K562 (cell line): ENCODE data around the gene HOXA10.

Experiments
- EP300 ChIP-seq: IDR thresholded peaks from 2 replicates; pipeline ENCODE4 v1.6.1; 2012; ENCODE audit warnings: low read length, improper control_type of control experiment
- EZH2 ChIP-seq: IDR thresholded peaks from 2 replicates; pipeline ENCODE4 v1.6.1; 2012; ENCODE audit warnings: low read depth, mild to moderate bottlenecking, inconsistent platforms, low read length, borderline replicate concordance
- ZNF174 ChIP-seq: fragments of 250-450 bp; sonication (Bioruptor Pico); IDR thresholded peaks from 2 replicates; pipeline ENCODE4 v1.4.0; 2020; ENCODE audit warnings: mild to moderate bottlenecking
- ZNF280B ChIP-seq: fragments of 250-450 bp; sonication (Bioruptor Pico); IDR thresholded peaks from 2 replicates; pipeline ENCODE4 v1.5.1; 2021; ENCODE audit warnings: mild to moderate bottlenecking

DNA sequence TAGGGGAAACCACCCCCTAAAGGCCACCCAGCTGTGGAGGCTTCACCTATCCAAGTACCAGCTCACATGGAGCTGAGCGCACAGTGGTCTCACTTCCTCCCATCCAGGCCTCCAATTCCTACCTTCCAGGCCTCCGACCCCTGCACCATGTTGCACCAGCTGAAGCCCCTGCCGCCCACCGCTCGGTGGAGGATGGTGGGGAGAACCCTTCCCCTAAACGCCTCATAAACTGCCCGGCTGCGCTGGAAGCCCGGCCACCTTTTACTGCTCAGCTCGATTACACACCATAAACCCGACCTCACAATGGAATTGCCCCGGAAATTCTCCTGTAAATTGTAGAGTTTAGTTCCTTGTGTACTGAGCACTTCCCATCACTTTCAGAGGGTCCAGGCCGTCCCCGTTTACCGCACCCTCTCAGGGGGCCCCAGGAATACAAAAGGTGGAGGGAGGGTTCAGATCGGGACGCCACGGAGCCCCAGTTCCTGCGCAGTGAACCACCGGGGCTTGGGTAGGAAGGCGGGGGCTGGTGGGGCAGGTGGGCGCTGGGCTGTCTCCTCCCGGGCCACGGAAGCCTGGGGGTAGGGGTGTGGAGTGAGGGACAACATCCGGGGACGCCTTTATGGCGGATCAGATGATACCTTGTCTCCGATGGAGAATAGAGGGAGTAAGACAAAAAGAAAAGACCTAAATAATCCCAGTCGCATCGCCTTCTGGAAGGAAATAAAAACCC is 16.3 kb downstream of the HOXA10 start:
- TF ChIP-seq ZNF174 (CRISPR knock-in tag) (no peak), EZH2 (no peak), EP300 (no peak), ZNF280B (no peak)
